HK-2 (cell line): ENCODE data around the gene SYT13.

Experiments used
- DNase-seq: peaks from one replicate; pipeline ENCODE4 v3.0.0-alpha.2; 2018; ENCODE audit not compliant: unreplicated experiment

The SYT13 gene

GRCh38 chr11:45217991-45218390 lies 68.2 kb downstream of the SYT13 start:
- DNase-seq: no peak

- no peak for DNase-seq
Observed at GRCh38 chr11:45216901-45217300, 69.2 kb downstream of the SYT13 start.

GRCh38 chr11:45216031-45216430 lies 70.1 kb downstream of the SYT13 start:
- DNase-seq: no peak

GRCh38 chr11:45215098-45215865 lies 70.9 kb downstream of the SYT13 start:
- DNase-seq: no peak

- DNase-seq: no peak
Observed at GRCh38 chr11:45213717-45214116, 72.4 kb downstream of the SYT13 start.

- DNase-seq: no peak
Observed at GRCh38 chr11:45213316-45213665, 72.8 kb downstream of the SYT13 start.

GRCh38 chr11:45212566-45213315 lies 73.4 kb downstream of the SYT13 start:
- DNase-seq: no peak

- no peak for DNase-seq
Observed at GRCh38 chr11:45211732-45212131, 74.4 kb downstream of the SYT13 start.

- DNase-seq: no peak
Observed at GRCh38 chr11:45210846-45211245, 75.3 kb downstream of the SYT13 start.

- no peak for DNase-seq
Observed at GRCh38 chr11:45209891-45210699, 76.0 kb downstream of the SYT13 start.

- no peak for DNase-seq
Observed at GRCh38 chr11:45209000-45209879, 76.9 kb downstream of the SYT13 start.

- DNase-seq: no peak
Observed at GRCh38 chr11:45208135-45208534, 78.0 kb downstream of the SYT13 start.

- DNase-seq: no peak
Observed at GRCh38 chr11:45205978-45206377, 80.2 kb downstream of the SYT13 start.

- no peak for DNase-seq
Observed at GRCh38 chr11:45204761-45205160, 81.4 kb downstream of the SYT13 start.

- no peak for DNase-seq
Observed at GRCh38 chr11:45193695-45194094, 92.4 kb downstream of the SYT13 start.
